IPS-18a (cell line): Measurements from ENCODE around the gene CRADD.
"Not testable (repeated sequence)": the region's sequence is repeated elsewhere in the genome, so short reads cannot be mapped to it uniquely, and the experiment has no call there.

Experiments used
- H3K27ac ChIP-seq: one replicate; pipeline ENCODE4 v1.5.1; 2013; ENCODE audit warnings: low read length
- H3K27me3 ChIP-seq: one replicate; pipeline ENCODE4 v1.6.1; 2013; ENCODE audit warnings: mild to moderate bottlenecking, low read length; ENCODE audit not compliant: control insufficient read depth, insufficient read depth
- H3K36me3 ChIP-seq: one replicate; pipeline ENCODE4 v1.6.1; 2013; ENCODE audit warnings: low read depth, low read length; ENCODE audit not compliant: control insufficient read depth
- H3K4me1 ChIP-seq: one replicate; pipeline ENCODE4 v1.6.1; 2013; ENCODE audit warnings: low read depth, low read length; ENCODE audit not compliant: control insufficient read depth
- H3K4me3 ChIP-seq: one replicate; pipeline ENCODE4 v1.5.1; 2013; ENCODE audit warnings: low read length
- H3K9ac ChIP-seq: one replicate; pipeline ENCODE4 v1.6.1; 2013; ENCODE audit warnings: mild to moderate bottlenecking, low read length, moderate library complexity
- H3K9me3 ChIP-seq: one replicate; pipeline ENCODE4 v1.6.1; 2013; ENCODE audit warnings: low read depth, low read length; ENCODE audit not compliant: control insufficient read depth

The CRADD gene

DNA sequence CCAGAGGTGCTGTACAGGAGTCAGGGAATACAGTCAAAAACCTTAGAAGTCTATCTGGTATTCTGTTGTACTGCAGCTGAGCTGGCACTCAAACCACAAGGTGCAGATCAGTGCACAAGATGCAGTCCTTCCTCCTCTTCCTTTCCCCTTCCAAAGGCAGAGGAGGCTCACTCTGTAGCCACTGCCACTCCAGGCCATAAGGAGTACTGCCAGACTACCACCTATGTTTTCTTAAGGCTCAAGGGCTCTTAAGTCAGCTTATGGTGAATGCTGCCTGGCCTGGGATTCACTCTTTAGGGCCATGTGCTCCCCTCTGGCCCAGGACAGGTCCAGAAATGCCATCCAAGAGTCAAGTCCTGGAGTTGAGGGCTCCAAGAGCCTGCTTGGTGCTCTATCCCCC is 200.3 kb downstream of the CRADD start:
- Histone ChIP-seq H3K36me3 (no peaks in the 10 kb centered on the region), H3K4me3 (no peak overlapping the region), H3K27ac (no peak overlapping the region), H3K9me3 (no peaks in the 10 kb centered on the region), H3K4me1 (no peaks in the 10 kb centered on the region), H3K9ac (no peak overlapping the region), H3K27me3 (no peaks in the 10 kb centered on the region)

DNA sequence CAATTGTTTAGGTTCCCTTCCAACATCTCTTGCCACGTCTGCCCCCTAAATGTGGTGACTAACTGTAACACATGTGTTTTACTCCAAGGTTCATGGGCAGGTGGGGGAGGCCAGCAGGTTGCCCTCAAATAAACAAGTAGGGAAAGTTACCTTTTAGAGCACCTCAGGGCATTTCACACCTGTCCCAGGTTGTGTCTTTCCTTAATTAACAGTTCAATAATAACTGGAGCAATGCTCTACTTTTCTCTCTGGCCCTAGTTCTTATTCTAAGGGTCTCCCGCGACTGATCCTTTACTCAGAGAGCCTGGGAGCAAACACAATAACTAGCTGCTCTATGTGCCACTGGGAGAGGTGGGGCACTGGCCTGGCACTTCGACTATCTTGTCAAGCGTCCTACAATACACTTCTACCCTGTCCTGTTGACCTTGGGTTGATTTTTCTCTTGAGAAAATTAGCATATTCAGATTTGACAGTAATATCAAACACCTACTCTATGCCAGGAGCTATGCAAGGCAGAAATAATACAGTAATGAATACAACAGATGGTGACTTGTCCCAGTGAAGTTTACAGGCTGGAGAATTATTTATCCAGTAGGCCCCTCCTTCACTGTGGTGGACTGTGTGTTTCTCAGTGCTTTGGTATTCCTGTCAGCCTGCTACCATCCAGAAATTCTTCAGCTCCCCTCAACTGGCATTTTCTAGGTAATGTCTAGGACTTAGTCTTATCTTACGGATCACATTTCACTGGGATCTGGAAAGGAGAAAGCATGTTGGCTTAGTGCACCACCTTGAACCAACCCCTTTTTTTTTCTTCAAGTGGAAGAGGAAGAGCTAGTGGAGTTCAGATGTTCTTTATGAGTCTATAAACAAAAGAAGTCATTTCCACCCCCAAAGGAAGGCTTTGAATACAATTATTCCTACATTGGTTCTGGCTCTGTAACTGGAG is 202.6 kb downstream of the CRADD start:
- Histone ChIP-seq H3K36me3 (no peaks in the 10 kb centered on the region), H3K9ac (no peak overlapping the region), H3K27me3 (no peaks in the 10 kb centered on the region), H3K27ac (no peak overlapping the region), H3K4me1 (no peaks in the 10 kb centered on the region), H3K4me3 (no peak overlapping the region), H3K9me3 (no peaks in the 10 kb centered on the region)

DNA sequence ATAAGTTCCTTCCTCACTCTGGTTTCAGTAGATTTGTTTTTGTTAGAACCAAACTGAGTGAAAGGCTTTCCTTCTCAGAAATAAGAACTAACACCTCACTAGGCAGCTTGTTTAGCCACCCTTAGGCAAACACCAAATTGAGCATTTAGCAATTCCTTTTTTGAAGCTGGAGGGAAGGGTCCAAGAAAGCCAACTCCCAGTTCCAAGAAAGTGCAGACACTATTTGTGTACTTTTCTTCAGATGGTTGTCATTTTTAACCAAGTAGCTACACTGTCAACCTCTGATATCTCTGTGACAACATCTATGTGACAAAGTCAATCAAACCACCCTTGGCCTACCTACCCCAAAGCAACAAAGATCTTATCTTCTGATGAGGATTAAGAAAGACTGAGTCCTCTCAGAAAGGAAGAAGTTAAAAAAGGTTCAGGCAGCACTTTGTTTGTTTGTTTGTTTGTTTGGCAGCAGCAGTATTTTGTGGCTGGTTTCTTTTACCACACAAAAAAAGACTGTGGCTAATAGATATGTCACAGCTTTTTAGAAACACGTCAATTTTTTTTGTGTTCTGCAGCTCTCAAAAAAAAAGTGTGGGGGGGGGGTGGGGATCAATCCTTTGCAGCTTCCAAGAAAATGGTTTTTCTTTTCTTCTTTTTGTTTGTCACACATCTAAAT is 203.8 kb downstream of the CRADD start:
- H3K4me1 ChIP-seq, result no peaks in the 10 kb centered on the region
- no peaks in the 10 kb centered on the region for H3K27me3 ChIP-seq
- H3K9ac ChIP-seq, result no peak overlapping the region
- H3K27ac ChIP-seq, result no peak overlapping the region
- H3K4me3 ChIP-seq, result no peak overlapping the region
- no peaks in the 10 kb centered on the region for H3K9me3 ChIP-seq
- H3K36me3 ChIP-seq, result no peaks in the 10 kb centered on the region

DNA sequence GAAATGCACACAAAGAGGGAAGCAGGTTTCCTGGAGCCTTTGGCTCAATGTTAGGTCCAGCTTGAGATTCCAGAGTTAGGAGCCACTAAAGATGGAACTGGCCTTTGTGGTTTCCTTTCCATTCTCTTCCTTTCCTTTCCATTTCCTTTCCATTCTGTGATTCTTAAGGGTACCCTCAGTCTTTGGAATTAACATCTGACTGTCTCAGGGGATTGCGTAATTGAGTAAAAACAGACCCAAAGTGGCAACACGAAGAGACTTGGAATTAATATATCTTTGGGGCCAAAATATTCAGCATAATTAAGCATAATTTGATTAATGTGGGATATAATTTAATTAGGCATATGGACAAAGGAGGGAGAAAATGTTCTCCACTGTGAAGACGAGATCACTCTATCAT is 205.6 kb downstream of the CRADD start:
- Histone ChIP-seq H3K27me3 (no peaks in the 10 kb centered on the region), H3K4me1 (no peaks in the 10 kb centered on the region), H3K36me3 (no peaks in the 10 kb centered on the region), H3K9ac (no peak overlapping the region), H3K9me3 (no peaks in the 10 kb centered on the region), H3K4me3 (no peak overlapping the region), H3K27ac (no peak overlapping the region)

- Histone ChIP-seq H3K4me3 (no peak overlapping the region), H3K4me1 (no peaks in the 10 kb centered on the region), H3K27ac (no peak overlapping the region), H3K27me3 (no peaks in the 10 kb centered on the region), H3K9me3 (no peaks in the 10 kb centered on the region), H3K9ac (no peak overlapping the region), H3K36me3 (no peaks in the 10 kb centered on the region)
These were observed 206.4 kb downstream of the CRADD start for GRCh38 chr12:93883436-93884154.

DNA sequence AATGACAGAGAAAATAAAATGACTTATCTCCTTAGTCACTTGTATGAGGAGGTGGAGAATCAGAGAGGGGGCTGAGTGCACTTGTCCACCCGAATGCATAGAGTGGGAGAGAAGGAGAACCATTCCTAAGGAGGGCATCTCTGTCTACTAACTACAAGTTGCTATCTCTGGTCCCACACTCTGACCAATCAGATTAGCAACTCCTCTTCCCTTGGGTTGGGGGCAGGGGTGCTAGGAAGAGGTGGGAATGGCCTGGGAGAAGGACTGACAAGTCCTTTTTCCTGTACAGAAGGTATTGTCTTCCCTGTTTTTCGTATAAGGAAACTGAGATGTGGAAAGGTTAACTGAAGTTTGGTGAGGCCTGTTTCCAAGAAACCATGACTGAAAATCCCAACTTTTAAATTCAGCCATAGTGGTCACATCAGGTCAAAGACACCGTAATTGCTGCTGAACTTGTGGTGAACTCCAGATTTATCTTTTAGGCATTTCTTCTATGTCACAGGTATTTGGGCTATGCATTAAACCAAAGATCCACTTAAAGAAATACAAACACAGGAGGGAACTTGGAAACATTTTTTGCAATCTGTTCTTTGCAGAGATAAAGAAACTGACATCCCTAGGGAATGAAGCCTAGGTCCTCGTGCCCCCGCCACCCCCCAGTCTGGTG is 207.8 kb downstream of the CRADD start:
- Histone ChIP-seq H3K4me1 (no peaks in the 10 kb centered on the region), H3K36me3 (no peaks in the 10 kb centered on the region), H3K9ac (no peak overlapping the region), H3K27ac (no peak overlapping the region), H3K27me3 (no peaks in the 10 kb centered on the region), H3K9me3 (no peaks in the 10 kb centered on the region), H3K4me3 (no peak overlapping the region)

DNA sequence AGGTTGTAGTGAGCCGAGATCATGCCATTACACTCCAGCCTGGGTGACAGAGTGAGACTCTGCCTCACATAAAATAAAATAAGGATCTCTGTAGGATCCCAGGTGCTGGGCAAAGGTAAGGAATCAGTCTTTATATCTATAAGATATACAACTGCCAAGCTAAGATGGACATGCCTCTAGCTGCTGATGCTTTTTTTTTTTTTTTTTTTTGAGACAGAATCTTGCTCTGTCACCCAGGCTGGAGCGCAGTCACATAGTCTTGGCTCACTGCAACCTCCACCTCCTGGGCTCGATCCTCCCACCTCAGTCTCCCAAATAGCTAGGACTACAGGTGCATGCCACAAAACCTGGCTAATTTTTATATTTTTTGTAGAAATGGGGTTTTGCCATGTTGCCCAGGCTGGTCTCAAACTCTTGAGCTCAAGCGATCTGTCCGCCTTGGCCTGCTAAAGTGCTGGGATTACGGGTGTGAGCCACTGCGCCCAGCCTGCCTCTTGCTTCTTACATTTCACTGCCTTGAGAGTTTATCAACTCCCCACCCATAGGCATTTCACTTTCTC is 208.9 kb downstream of the CRADD start:
- H3K27ac ChIP-seq, H3K9me3 ChIP-seq, H3K4me1 ChIP-seq, H3K4me3 ChIP-seq, H3K9ac ChIP-seq, H3K27me3 ChIP-seq, H3K36me3 ChIP-seq: not testable (repeated sequence)

DNA sequence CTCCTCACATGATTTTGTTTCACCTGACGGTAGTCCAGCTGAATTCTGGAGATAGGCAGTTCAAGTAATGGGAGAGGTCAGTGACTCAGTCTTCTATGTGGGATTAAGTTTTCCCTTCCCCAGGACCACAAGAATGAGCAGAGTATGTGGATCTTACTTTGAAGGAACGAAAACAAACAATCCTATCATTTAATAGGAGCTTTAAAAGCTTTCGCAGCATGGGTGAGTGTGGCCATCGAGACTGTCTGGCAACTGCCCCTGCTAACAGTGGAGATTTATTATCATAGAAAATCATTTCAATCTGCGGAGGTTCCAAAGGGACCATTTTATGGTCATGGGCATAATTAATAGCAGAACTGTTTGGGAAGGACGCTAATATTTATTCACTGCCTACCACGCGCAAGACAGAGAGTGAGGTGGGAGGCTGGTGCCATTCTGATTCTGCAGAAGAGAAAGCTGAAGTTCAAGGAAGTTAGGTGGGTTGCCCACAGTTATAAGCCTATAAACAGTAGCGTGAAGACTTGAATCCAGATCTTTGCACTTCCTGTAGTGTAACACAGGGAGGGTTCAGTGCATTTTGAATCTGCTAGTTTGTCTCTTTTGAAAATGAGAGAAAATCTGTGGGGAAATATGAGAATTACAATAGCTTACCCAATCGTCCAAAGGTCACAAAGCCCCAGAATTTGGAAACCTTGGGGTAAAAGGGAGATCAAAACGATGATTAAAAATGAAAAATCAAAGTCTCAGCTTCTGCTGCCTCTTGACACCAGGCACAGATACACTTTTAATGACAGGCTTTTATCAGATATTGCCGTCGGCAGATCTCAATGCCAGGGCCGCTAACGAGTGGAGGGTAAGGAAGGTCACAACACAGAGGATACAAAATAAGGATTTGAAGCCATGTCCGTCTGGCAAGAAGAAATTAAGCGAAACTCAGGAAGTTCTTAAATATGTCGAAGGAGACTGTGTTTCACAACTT is 209.6 kb downstream of the CRADD start:
- Histone ChIP-seq H3K4me3 (no peak overlapping the region), H3K9ac (no peak overlapping the region), H3K27me3 (no peaks in the 10 kb centered on the region), H3K4me1 (no peaks in the 10 kb centered on the region), H3K9me3 (no peaks in the 10 kb centered on the region), H3K27ac (no peak overlapping the region), H3K36me3 (no peaks in the 10 kb centered on the region)

- Histone ChIP-seq H3K4me1 (peaks cover 6% of the 10 kb centered on the region), H3K27ac (no peak overlapping the region), H3K9me3 (no peaks in the 10 kb centered on the region), H3K27me3 (no peaks in the 10 kb centered on the region), H3K9ac (no peak overlapping the region), H3K36me3 (no peaks in the 10 kb centered on the region), H3K4me3 (no peak overlapping the region)
These were observed 211.8 kb downstream of the CRADD start for GRCh38 chr12:93888964-93889363.

- H3K9ac ChIP-seq, result no peak overlapping the region
- H3K27ac ChIP-seq, result no peak overlapping the region
- no peaks in the 10 kb centered on the region for H3K9me3 ChIP-seq
- H3K4me3 ChIP-seq, result no peak overlapping the region
- H3K27me3 ChIP-seq, result no peaks in the 10 kb centered on the region
- peaks cover 6% of the 10 kb centered on the region for H3K4me1 ChIP-seq
- H3K36me3 ChIP-seq, result no peaks in the 10 kb centered on the region
These were observed 212.5 kb downstream of the CRADD start for GRCh38 chr12:93889516-93890212.
